ENCODE results near the gene SFXN3. TPM values are rescaled to one million over a fixed set of nuclear protein-coding genes. Genes with fewer than 3 reads are reported as not detected.

SFXN3 gene
- total and polyA plus RNA-seq, 2 of the 8 experiments (the other 6 are each of a cell fraction or from before 2014, with no cell fraction given) = 2.6 to 2.8 TPM

DNA sequence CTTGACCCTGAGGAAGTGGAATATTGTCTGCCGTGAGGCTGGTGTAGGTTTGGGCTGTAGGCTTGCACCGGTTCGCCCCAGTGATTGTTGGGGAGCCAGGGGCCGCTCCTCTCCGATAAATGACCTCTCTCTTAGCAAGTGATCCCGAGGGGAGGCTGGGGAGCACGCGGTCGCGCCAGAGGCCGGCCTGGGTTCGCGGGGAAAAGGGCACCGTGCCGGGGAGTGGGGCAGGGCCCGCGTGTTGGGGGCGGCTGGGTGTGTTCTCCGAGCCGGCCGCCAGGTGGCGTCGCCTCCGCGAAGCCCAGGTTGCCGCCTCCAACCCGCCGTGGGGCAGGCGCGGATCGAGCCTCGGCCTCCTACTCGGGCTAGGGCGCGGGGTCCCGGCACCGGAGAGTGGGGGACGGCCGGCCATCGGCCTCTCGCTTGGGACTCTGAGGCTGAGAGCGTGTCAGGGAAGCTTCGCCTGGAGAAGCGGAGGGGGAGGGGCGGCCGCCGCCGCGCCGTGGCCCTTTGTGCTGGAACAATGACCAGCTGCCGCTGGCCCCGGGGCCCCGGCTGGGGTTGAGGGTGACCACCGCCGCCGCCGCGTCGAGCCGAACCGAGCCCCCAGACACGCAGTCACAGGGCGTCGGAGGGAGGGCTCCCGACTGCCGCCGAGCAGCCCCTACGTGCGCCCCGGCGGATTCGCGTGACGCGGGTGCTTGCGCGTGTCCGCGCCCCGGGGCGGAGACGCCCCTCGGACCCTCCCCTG, 31.9 kb upstream of the SFXN3 start (continued):
- no peak for TF ChIP-seq EZH2 (IDR thresholded peaks at IDR 0.05; ENCODE audit: low read depth, low read length, severe bottlenecking)
- peak; percentile 79 for TF ChIP-seq POLR2AphosphoS5 (IDR thresholded peaks at IDR 0.05; ENCODE audit: low read depth, low read length)
- TF ChIP-seq MAFK (IDR thresholded peaks at IDR 0.05; ENCODE audit: low read depth, low read length) = no peak
- TF ChIP-seq HDAC6 (IDR thresholded peaks at IDR 0.05; ENCODE audit: low read depth, low read length) = no peak
- no peak for TF ChIP-seq NANOG (IDR thresholded peaks at IDR 0.05; ENCODE audit: insufficient read depth, low read depth, low read length, poor library complexity, severe bottlenecking)
- no peak for TF ChIP-seq CREB1 (IDR thresholded peaks at IDR 0.05)
- no peak for TF ChIP-seq RNF2 (IDR thresholded peaks at IDR 0.05; ENCODE audit: borderline replicate concordance, low read depth, low read length, missing control alignments, poor library complexity, severe bottlenecking)
- no peak for TF ChIP-seq KDM1A (IDR thresholded peaks at IDR 0.05; ENCODE audit: borderline replicate concordance, low read length)
- TF ChIP-seq GTF2F1 (IDR thresholded peaks at IDR 0.05; ENCODE audit: borderline replicate concordance, low read depth, low read length) = no peak
- TF ChIP-seq KDM4A (IDR thresholded peaks at IDR 0.05; ENCODE audit: low read depth, low read length, severe bottlenecking) = peak; percentile 73
- 0 out of 2 replicates have a peak, but pooled peaks have one; percentile 59 for TF ChIP-seq TAF1 (IDR thresholded peaks at IDR 0.05; ENCODE audit: low read depth, low read length)
- no peak for TF ChIP-seq YY1 (IDR thresholded peaks at IDR 0.05; ENCODE audit: low read depth, low read length)
- no peak for TF ChIP-seq RFX5 (IDR thresholded peaks at IDR 0.05; ENCODE audit: borderline replicate concordance, low read depth, low read length)
- no peak for TF ChIP-seq CHD1 (IDR thresholded peaks at IDR 0.05; ENCODE audit: low read depth, low read length)
- TF ChIP-seq SP4 (IDR thresholded peaks at IDR 0.05; ENCODE audit: low read length) = peak; percentile 71; the same call in 1 of the 2 replicates
- no peak for TF ChIP-seq JUN (IDR thresholded peaks at IDR 0.05; ENCODE audit: low read depth, low read length)
- no peak for TF ChIP-seq SAP30 (IDR thresholded peaks at IDR 0.05; ENCODE audit: insufficient read depth, insufficient replicate concordance, low read length)
- TF ChIP-seq CBX5 (IDR thresholded peaks at IDR 0.05; ENCODE audit: low read depth, low read length) = no peak

All from H1 (cell line).